ENCODE measurements around the gene DRD3.

GRCh38 chr3:114108137-114108536 is 70.7 kb downstream of the DRD3 start:
- no peak for TF ChIP-seq CTCF (IDR thresholded peaks at IDR 0.05)
- TF ChIP-seq EZH2 (IDR thresholded peaks at IDR 0.05): no peak

Data from neural progenitor cell (in vitro differentiated cells).